Suprapubic skin (tissue), 4 donors: ENCODE data around the gene UGT1A6. TPM values are rescaled to one million over a fixed set of nuclear protein-coding genes. Genes with fewer than 3 reads are reported as not detected.

Experiments used
- DNase-seq, 2 donors: peaks; one replicate each; pipeline ENCODE4 v3.0.0-alpha.2; 2019; ENCODE audit warnings: low spot score in 2 of 2
- H3K27ac ChIP-seq: fragments of 200-600 bp; sonication (generic); one replicate; pipeline ENCODE4 v1.5.1; 2019
- H3K27me3 ChIP-seq: fragments of 200-600 bp; sonication (generic); one replicate; pipeline ENCODE4 v1.5.1; 2019
- H3K36me3 ChIP-seq: fragments of 200-600 bp; sonication (generic); one replicate; pipeline ENCODE4 v1.5.1; 2019
- H3K4me1 ChIP-seq: fragments of 200-600 bp; sonication (generic); one replicate; pipeline ENCODE4 v1.5.1; 2019
- H3K4me3 ChIP-seq: fragments of 200-600 bp; sonication (generic); one replicate; pipeline ENCODE4 v1.5.1; 2019; ENCODE audit warnings: mild to moderate bottlenecking
- H3K9me3 ChIP-seq: fragments of 200-600 bp; sonication (generic); one replicate; pipeline ENCODE4 v1.5.1; 2019
- CTCF ChIP-seq, 2 donors: fragments of 200-600 bp in 1 of 2; fragments of 450-650 bp in 1 of 2; sonication (generic) in 1 of 2; IDR thresholded peaks; one replicate each; pipeline ENCODE4 v1.5.1; 2016 to 2019; ENCODE audit warnings: antibody characterized with exemption in 2 of 2, mild to moderate bottlenecking in 1 of 2, moderate library complexity in 1 of 2
- EP300 ChIP-seq: sonication (generic); formaldehyde crosslinking; IDR thresholded peaks from one replicate; pipeline ENCODE4 v1.6.1; 2017; ENCODE audit warnings: antibody characterized with exemption
- POLR2A ChIP-seq, 2 donors: fragments of 450-650 bp; IDR thresholded peaks; one replicate each; pipeline ENCODE4 v1.6.1; 2017; ENCODE audit warnings: antibody characterized with exemption in 2 of 2, mild to moderate bottlenecking in 2 of 2, moderate library complexity in 2 of 2
- POLR2AphosphoS5 ChIP-seq, 3 donors: sonication (generic); formaldehyde crosslinking; IDR thresholded peaks; one replicate each; pipeline ENCODE4 v1.6.1; 2017; ENCODE audit warnings: antibody characterized with exemption in 3 of 3
- WGBS: methylation state at CpG from one replicate; pipeline ENCODE4 v1.1.5; 2018; 5-methylcytosine and 5-hydroxymethylcytosine counted together
- total RNA-seq, 4 donors: library from RNA; depleted of rRNA; stranded (reverse); fragments of >200 nt; gene quantifications; one replicate each; pipeline ENCODE4 v1.1.0, GENCODE V29; 2016

Gene UGT1A6
- total RNA-seq, 4 donors from 2014 or later = 7.4 to 26.3 (median 19.5) TPM

GRCh38 chr2:233756429-233757081 is 63.9 kb downstream of the UGT1A6 start:
- Histone ChIP-seq H3K9me3 (no peaks in the 10 kb centered on the region), H3K4me1 (no peaks in the 10 kb centered on the region), H3K36me3 (no peaks in the 10 kb centered on the region), H3K27ac (no peak overlapping the region), H3K27me3 (no peaks in the 10 kb centered on the region), H3K4me3 (no peak overlapping the region)
- TF ChIP-seq CTCF (IDR thresholded peaks at IDR 0.05) = no peak
- no peak for TF ChIP-seq EP300
- TF ChIP-seq POLR2AphosphoS5 (IDR thresholded peaks at IDR 0.05) = no peak
- TF ChIP-seq POLR2A (IDR thresholded peaks at IDR 0.05) = no peak
- DNase-seq = no peak
- WGBS = 78% methylated on average over 7 of the region's 7 CpGs

DNA sequence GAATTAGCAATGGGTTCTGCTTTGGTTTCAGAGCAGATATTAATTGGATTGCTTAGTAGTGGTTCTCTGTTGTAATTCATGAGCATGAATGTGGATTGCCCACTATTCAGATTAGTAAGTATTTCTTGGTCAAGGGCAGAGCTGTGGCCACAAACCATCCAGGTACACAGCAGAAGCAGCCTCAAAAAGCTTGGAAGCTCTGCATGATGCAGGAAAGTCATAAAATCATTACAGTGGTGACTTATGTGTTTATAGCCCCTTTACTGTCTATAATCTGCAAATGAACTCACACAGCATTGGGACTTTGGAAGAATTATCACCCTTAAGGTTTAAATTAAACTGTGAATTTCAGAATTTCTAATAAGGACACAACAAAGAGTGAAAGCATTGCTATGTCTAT is 65.5 kb downstream of the UGT1A6 start:
- no peaks in the 10 kb centered on the region for H3K4me1 ChIP-seq
- no peak for DNase-seq
- TF ChIP-seq POLR2A (IDR thresholded peaks at IDR 0.05) (no peak), EP300 (no peak), POLR2AphosphoS5 (IDR thresholded peaks at IDR 0.05) (no peak), CTCF (IDR thresholded peaks at IDR 0.05) (no peak)

GRCh38 chr2:233758849-233759248 is 66.2 kb downstream of the UGT1A6 start:
- Histone ChIP-seq H3K4me3 (no peak overlapping the region), H3K27ac (no peak overlapping the region), H3K4me1 (no peaks in the 10 kb centered on the region), H3K27me3 (no peaks in the 10 kb centered on the region), H3K9me3 (no peaks in the 10 kb centered on the region), H3K36me3 (no peaks in the 10 kb centered on the region)
- DNase-seq = no peak
- WGBS = 95% methylated on average over 2 of the region's 2 CpGs
- TF ChIP-seq POLR2A (IDR thresholded peaks at IDR 0.05) = no peak
- no peak for TF ChIP-seq POLR2AphosphoS5 (IDR thresholded peaks at IDR 0.05)
- TF ChIP-seq CTCF (IDR thresholded peaks at IDR 0.05) = no peak
- TF ChIP-seq EP300 = no peak

More for the DNA sequence above, 65.5 kb downstream of the UGT1A6 start:
- Histone ChIP-seq H3K27ac (no peak overlapping the region), H3K36me3 (no peaks in the 10 kb centered on the region), H3K4me3 (no peak overlapping the region), H3K9me3 (no peaks in the 10 kb centered on the region), H3K27me3 (no peaks in the 10 kb centered on the region)

- no peak for DNase-seq
- H3K27me3 ChIP-seq = no peaks in the 10 kb centered on the region
- H3K27ac ChIP-seq = no peak within 1 kb of the TSS
- H3K4me3 ChIP-seq = no peak within 1 kb of the TSS
- no peaks in the 10 kb centered on the region for H3K4me1 ChIP-seq
- TF ChIP-seq CTCF (IDR thresholded peaks at IDR 0.05) = no peak
- TF ChIP-seq POLR2A (IDR thresholded peaks at IDR 0.05) = no peak
- TF ChIP-seq POLR2AphosphoS5 (IDR thresholded peaks at IDR 0.05) = no peak
- TF ChIP-seq EP300 = no peak
- no peaks in the 10 kb centered on the region for H3K9me3 ChIP-seq
- H3K36me3 ChIP-seq = no peaks in the 10 kb centered on the region
- 90% methylated on average over 6 of the region's 6 CpGs for WGBS
These were observed 67.4 kb downstream of the UGT1A6 start, which contains the start of gene UGT1A1 for GRCh38 chr2:233760043-233760442. UGT1A1 (plus strand) TSS chr2:233760270; CDS start chr2:233760288, 18 bp downstream.

DNA sequence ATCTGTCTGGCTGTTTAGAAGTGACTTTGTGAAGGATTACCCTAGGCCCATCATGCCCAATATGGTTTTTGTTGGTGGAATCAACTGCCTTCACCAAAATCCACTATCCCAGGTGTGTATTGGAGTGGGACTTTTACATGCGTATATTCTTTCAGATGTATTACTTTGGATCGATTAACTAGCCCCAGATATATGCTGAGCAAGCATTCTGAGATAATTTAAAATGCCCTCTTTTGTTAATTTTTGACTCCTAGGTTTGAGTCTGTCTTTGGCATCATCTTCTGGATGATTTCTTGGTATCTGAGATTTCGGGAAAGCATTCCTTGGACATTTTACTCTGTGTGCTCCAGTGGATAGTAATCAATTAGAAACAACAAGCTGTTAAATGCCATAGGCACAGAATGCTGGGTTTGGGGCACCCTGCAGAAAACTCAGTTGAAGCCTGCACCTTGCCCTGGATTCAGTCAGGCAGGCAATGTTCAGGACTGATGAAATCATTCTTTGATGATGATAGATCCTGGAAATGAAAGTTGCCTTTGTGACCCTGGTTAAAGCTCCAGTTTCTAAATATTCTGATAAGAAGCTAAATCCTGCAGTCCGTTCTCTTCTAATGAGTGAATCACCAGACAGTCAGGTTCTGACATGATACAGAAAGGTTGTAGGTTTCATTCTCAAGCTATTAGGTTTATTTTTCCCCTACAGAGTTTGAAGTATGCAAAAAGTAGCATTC is 68.5 kb downstream of the UGT1A6 start:
- no peak overlapping the region for H3K4me3 ChIP-seq
- H3K9me3 ChIP-seq = no peaks in the 10 kb centered on the region
- TF ChIP-seq POLR2AphosphoS5 (IDR thresholded peaks at IDR 0.05) = no peak
- no peak for TF ChIP-seq CTCF (IDR thresholded peaks at IDR 0.05)
- no peak for TF ChIP-seq EP300
- no peak for TF ChIP-seq POLR2A (IDR thresholded peaks at IDR 0.05)
- 74% methylated on average over 4 of the region's 4 CpGs for WGBS
- no peaks in the 10 kb centered on the region for H3K36me3 ChIP-seq
- no peak for DNase-seq
- no peak overlapping the region for H3K27ac ChIP-seq
- H3K27me3 ChIP-seq = no peaks in the 10 kb centered on the region
- H3K4me1 ChIP-seq = no peaks in the 10 kb centered on the region
